Activated CD4-positive, alpha-beta T cell treated with anti-CD3 and anti-CD28 coated beads, Interleukin-2, amount 50 U/mL, for 1 hour (primary cell): ENCODE results near the gene SART1.
A peak's percentile ranks its signal among the peaks of the same experiment; 100 is the strongest.

ENCODE experiments used
- DNase-seq: peaks from one replicate; pipeline ENCODE4 v3.0.0-alpha.2; 2020

Gene SART1

GRCh38 chr11:65968600-65969482, 7.3 kb downstream of the SART1 start:
- no peak for DNase-seq

GRCh38 chr11:65972116-65972515, 10.6 kb downstream of the SART1 start:
- DNase-seq = no peak

DNA sequence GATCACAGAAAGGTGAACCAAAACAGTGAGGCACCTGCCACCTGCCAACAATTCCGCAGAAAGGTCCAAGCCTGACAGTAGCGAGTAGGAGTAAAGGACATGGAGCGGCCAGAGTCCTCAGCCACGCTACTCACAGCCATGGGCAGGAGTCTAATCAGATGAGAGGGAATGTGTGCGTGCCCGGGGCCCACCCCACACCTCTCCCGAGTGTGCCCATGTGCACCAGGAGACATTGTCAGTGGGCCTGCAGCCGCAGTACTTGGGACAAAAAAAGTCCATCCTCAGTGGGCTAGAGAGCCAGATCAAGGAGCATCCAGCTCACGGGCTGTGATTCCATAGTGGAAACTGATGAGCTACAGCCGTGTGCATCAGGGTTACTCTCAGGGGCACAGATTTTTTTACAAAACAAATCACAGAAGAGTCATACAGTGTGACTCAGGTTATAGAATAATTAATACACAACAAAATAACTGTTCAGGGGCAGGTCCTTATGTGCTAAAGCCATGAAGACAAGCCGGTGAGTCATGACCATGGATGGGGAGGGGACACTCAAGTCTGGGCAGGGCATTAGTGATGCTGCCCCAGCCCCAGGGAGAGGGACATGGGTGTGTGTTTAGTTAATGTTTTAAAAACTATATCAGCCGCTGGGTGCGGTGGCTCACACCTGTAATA, 12.0 kb downstream of the SART1 start:
- DNase-seq = no peak

GRCh38 chr11:65975771-65976170, 14.2 kb downstream of the SART1 start:
- no peak for DNase-seq

DNA sequence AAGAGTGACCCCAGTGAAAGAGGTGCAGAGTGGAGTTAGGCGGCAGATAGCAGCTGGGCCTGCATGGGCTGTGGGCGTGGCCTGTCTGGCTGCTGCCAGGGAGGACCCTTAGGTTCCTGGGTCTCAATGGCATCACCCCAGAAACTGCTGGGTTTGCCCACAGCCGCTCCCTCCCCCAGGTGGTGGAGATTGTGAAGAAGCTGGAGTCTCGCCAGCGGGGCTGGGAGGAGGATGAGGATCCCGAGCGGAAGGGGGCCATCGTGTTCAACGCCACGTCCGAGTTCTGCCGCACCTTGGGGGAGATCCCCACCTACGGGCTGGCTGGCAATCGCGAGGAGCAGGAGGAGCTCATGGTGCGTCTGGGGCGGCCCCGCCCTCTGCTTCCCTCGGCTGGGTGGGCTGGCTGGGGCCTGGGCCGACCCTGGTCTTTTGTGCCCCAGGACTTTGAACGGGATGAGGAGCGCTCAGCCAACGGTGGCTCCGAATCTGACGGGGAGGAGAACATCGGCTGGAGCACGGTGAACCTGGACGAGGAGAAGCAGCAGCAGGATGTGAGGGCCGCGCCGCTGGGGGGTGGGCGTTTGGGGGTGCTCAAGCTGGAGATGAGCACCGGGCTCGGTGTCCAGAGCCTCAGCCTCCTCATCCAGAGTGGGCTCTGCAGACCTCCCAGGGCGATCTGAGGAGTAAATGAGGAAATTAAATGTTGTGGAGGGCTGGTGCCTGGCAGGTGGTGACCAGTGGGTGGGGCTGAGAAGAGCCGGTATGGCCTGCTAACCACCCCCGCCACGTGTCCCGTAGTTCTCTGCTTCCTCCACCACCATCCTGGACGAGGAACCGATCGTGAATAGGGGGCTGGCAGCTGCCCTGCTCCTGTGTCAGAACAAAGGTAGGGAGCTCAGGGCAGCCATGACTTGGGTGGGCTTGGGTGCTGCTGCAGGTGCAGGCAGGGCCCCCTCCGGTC, 15.0 kb downstream of the SART1 start:
- no peak for DNase-seq

DNA sequence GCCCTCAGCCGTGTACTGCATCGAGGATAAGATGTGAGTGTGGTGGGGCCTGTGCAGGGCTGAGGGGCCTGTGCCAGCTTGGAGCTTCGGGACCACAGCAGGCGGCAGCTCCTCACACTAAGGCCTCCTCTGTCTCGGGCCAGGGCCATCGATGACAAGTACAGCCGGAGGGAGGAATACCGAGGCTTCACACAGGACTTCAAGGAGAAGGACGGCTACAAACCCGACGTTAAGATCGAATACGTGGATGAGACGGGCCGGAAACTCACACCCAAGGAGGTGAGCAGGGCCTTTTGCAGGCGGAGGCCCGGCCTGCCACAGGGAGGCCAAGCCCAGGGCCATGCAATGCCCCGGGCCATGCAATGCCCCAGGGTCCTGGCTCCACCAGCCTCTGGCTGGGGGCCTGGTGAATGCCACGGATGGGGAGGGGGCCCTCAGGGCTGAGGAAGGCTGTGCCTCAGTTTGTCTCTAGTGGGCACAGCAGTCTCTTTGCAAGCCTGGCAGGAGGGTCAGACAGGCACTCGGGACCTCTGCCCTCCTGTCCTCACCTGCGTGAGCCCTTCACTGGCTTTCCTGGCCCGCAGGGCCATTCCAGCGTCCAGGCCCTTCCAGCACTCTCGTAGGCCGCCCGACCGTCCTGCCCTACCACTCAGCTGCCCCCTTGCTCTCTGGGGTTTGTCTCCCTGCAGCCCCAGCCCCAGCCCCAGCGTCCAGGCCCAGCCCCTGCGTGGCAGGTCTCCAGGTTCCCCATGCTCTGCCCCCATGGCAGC, 16.3 kb downstream of the SART1 start:
- DNase-seq = no peak

DNA sequence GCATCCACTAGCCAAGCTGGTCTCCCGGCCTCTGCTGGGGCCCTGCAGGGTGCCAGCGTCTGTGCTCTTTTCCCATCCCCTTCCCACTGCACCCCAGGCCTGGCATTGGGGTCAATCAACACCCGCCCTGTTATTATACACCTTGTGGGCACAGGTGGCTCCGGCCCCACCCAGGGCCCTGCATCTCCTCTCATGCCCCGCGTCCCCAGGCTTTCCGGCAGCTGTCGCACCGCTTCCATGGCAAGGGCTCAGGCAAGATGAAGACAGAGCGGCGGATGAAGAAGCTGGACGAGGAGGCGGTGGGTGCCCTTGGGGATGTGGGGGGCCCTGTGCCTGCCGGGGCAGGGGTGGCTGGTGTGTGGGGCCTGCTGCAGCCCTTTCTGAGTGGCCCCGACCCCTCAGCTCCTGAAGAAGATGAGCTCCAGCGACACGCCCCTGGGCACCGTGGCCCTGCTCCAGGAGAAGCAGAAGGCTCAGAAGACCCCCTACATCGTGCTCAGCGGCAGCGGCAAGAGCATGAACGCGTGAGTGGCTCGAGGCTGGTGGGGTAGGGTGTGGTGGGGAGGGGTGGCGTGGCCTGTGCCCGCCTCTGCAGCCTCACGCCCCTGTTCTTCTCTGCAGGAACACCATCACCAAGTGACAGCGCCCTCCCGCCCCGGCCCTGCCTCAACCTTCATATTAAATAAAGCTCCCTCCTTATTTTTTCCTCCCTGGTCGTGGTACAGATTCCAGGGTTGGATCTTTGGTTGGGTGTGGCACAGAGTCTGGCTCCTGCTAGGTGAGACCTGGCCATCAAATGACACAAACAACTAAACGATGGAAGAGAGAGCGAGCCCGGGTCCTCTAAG, 17.1 kb downstream of the SART1 start:
- no peak for DNase-seq

DNA sequence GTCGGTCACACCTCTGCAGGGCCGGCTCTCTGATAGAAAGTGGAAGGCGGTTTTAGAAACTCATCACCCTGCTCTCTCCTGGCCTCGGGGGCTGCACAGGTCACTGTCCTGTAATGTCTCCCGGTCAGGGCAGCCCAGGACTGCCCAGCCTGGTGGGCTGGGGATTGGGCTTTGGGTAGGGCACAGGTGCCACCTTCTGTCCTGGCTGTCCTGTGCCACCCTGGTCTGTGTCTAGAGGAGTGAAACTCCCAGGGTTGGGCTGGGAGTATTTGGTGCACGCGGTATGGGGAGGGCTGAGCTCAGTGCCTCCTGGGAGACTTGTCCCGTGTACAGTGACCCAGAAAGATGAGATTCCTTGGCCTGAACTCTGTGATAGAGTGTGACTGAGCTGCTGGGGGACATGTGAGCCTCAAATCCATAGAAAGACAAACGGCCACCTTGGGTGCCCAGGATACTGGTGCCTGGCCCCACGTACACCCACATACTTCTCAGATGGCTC, 17.8 kb downstream of the SART1 start:
- no peak for DNase-seq

- no peak for DNase-seq
Observed at GRCh38 chr11:65981101-65981740, 19.7 kb downstream of the SART1 start.

DNA sequence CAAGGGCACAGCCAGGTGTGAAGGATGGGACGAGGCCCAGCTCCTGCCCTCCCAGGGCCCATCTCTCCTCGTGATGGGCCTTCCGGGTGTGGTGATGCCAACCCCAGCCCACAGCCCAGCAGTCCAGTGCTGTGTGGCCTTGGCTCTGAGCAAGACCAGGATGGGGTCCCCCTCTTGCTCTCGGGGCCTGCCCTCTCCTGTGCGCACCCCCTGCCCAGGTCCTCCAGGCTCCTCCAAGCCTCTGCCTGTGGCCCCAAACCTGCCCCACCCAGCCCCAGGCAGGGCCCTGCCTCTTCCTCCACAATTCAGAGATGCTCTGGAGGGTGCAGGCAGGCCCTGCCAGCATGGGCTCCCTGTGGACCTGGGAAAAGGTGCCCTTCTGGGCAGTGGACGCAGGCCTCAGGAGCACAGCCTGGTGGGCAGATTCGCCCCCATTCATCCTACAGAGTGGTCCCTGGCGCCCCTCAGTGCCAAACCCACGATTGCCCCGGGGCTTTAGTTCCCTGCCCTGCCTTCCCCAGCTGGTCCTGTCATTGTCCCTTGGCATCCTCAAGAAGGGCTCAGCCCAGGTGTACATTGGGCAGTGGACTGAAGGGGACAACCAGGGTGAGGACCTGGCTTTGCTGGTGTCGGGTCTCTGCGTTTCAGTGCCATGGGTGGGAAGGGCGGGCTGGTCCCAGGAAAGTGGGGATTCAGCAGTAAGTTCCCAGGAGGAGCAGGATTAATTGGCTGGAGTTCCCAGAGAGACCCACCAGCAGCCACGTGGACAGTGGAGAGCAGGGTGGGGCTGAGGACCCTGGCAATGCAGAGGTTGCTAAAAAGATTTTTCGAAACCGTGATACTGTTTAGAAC, 20.7 kb downstream of the SART1 start:
- no peak for DNase-seq

DNA sequence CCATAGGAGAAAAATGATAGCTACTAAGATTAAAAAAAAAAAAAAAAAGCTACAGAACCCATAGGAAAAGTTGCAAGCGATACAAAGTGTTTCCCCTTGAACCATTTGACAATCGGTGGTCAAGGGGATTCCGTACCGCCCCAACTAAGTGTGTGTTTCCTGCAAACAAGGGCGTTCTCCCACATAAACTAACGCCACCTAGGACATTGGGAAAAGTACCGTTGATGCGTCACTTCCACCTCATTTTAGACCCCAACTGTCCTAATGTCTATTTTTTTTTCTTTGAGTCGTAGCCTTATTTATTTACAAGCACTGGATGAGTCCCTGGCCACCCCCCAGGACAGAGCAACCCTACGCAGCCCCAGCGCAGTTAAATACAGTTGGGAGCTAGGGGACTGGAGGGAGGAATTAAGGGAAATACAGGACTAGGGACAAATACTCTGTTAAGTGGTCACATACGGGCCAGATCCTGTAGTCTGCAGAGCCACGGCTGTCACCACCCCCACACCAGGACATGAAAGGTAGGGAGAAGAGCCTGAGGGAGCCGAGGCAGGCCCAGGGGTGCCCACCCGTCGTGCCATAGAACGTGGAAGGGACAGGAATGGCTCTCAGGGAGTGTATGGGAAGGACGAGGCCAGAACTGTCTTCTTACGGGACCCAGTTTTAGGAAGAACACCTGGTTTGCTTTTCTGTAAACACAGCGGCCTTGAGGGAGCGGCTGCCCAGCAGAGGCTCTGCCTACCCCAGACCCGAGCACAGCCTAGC, 21.5 kb downstream of the SART1 start:
- DNase-seq = no peak

DNA sequence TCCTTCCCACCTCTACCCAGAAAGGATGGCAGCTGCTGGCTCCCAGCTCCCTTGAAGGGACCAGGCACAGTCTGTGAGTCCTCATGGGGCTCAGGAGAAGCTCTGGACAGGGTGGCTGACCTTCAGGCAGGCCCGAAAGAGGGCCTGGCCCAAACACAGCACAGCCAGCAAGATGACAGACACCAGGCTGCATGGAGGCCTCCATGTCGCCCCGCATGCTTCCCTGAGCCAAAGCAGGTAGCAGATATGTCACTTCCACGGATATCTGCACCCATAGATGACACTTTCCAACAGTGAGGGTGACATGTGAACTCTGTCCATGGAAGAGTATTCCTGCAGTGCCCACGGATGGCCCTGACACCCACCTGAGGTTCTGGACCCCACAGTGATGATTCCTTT, 22.1 kb downstream of the SART1 start:
- no peak for DNase-seq

GRCh38 chr11:65987336-65987735, 25.8 kb downstream of the SART1 start:
- no peak for DNase-seq

GRCh38 chr11:65988791-65989592, 27.5 kb downstream of the SART1 start:
- DNase-seq = peak; percentile 89

- no peak for DNase-seq
Observed at GRCh38 chr11:65992056-65992455, 30.5 kb downstream of the SART1 start.

DNA sequence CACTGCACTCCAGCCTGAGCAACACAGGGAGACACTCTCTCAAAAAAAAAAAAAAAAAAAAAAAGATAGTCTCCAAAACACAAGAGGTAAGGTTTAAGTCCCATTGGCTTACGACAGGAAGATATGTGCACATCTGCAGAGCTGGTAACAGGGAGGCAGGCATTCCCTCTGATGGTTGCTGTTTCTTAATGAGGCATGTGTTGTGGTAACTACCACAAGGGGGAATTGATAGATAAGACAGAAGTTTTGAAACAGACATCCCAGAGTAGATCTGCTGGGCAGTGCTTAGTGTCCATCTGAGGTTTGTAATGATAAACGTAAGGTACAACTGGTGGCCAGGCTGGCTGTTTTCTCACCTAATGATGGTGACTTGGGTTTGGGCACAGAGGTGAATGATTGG, 35.8 kb downstream of the SART1 start:
- no peak for DNase-seq

GRCh38 chr11:66001942-66002647, 40.6 kb downstream of the SART1 start, which contains the start of the genes BANF1 and EIF1AD:
BANF1 (plus strand) TSS chr11:66002503; CDS start chr11:66003251, 748 bp downstream.
EIF1AD (minus strand) TSS chr11:66002157; CDS start chr11:66000389, 1,768 bp downstream.
- DNase-seq = peak; percentile 87
